ENCODE results near the gene SLC35E2B.
"Not testable (repeated sequence)": the region's sequence is repeated elsewhere in the genome, so short reads cannot be mapped to it uniquely, and the experiment has no call there.

Gene SLC35E2B

DNA sequence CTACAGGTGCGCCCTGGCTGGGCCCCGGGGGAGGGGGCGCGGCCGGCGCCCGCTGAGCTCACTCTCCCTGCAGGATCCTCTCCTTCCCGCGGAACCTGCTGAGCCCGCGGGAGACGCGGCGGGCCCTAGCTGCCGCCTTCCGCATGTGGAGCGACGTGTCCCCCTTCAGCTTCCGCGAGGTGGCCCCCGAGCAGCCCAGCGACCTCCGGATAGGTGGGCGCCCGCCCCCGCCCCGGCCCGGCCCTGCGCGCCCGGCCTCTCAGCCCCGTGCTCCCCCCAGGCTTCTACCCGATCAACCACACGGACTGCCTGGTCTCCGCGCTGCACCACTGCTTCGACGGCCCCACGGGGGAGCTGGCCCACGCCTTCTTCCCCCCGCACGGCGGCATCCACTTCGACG is 7.5 kb upstream of the SLC35E2B start:
- not testable (repeated sequence) for H3K36me3 ChIP-seq (ENCODE audit: insufficient read depth, low read length); H3K4me2 ChIP-seq (ENCODE audit: low read length); H3K4me1 ChIP-seq (ENCODE audit: control insufficient read depth, insufficient read depth, low read length); H3K9ac ChIP-seq (ENCODE audit: low read depth, low read length); H3K9me3 ChIP-seq (replicated peaks; ENCODE audit: low read length); H3K4me3 ChIP-seq (ENCODE audit: low read length); H3K27me3 ChIP-seq (ENCODE audit: control insufficient read depth, insufficient read depth, low read length)

DNA sequence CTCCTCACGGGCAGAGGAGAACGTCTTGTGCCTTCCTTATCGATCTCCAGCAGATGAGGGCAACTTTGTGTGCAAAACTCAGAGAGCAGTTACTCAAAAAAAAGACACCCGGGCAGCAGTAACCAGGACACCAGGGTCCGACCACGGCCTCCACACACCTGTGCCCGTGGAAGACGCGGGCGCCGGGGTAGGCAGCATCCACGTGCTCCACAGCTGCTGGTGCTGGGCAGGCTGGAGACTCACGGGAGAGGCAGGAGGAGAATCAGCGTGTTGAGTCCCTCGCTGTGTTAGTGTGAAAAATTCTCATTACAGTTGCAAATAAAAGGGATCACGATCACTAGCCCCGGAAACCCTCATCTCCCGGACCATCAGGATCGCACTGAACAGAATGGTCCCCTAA is 6.5 kb upstream of the SLC35E2B start:
- H3K4me2 ChIP-seq (ENCODE audit: low read length); H3K4me1 ChIP-seq (ENCODE audit: control insufficient read depth, insufficient read depth, low read length); H3K9ac ChIP-seq (ENCODE audit: low read depth, low read length); H3K4me3 ChIP-seq (ENCODE audit: low read length); H3K36me3 ChIP-seq (ENCODE audit: insufficient read depth, low read length); H3K9me3 ChIP-seq (replicated peaks; ENCODE audit: low read length); H3K27me3 ChIP-seq (ENCODE audit: control insufficient read depth, insufficient read depth, low read length): not testable (repeated sequence)

DNA sequence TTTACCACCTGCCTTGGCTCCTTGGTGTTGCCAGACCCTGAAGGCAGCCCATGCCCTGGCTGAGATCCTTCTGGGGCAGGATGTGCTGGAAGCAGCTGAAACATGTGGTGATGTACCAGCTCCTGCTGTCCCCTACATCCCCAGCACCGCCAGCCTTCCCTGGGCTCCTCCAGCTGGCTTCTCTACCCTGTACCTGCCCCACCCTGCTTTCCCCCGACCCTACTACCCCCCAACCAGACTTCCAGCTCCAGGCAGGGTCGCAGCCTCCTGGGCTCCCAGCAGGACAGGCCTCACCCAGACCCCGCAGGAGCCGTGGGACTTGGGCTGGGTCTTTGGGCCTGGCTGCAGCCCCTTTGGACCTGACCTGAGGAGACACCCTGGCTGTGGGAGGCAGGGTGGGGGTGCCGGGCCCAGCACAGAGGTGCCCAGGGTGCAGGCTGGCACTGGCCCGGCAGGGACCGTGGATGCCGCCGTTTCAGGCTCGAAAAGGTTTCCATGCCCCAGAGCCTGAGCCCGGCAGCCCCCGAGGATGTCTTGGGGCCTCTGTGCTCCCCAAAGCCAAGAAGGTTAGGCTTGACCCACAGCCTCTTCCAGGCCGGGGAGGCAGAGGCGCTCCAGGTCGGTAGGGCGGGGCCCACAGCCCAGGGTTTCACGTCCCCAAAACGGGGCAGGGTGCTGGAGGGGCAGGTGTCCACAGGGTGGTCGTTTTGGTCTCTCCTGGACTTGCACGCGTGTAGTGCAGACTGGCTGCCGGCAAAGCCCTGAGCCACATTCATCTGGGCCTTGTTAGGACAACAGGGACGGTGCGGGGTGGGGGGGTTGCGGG is 5.0 kb upstream of the SLC35E2B start:
- not testable (repeated sequence) for H3K9ac ChIP-seq (ENCODE audit: low read depth, low read length); H3K36me3 ChIP-seq (ENCODE audit: insufficient read depth, low read length); H3K4me3 ChIP-seq (ENCODE audit: low read length); H3K9me3 ChIP-seq (replicated peaks; ENCODE audit: low read length); H3K27me3 ChIP-seq (ENCODE audit: control insufficient read depth, insufficient read depth, low read length); H3K4me1 ChIP-seq (ENCODE audit: control insufficient read depth, insufficient read depth, low read length); H3K4me2 ChIP-seq (ENCODE audit: low read length)

DNA sequence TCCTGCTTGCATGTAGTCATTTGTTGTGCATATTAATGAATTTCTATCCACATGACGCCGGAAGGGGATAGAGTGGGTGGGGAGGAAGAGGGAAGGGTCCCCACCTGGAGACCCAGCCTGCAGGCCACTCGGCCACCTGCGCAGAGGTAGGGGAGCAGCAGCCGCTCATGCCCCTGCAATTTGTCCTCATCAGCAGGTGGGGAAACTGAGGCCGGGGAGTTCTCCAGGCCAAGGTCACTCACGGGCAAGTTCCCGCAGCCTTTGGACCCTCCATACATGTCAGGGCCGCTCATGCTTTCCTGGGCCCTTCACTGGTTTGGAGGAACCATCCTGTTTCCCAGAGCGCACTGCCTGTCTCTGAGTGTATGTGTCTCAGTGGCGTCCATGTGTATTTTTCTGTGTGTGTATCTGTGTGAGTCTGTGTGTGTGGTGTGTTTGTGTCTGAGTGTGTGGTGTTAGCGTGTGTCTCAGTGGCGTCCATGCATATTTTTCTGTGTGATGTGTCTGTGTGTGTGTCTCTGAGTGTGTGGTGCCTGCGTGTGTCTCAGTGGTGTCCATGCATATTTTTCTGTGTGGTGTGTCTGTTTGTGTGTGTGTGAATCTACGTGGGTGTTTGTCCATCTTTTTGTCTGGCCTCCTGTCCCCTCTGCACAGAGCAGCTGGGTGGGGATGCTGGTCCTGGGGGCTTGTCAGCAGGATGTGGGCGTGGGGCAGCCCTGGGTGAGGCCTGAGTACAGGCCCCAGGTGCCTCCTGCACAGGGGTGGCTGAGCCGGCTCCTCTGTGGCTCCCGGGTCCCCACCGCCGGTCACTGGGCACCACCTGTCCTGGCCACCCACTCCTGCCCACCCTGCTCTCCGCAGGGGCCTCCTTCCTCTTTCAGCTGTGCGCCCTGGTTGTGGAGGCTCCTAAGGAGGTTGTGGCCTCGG is 4.1 kb upstream of the SLC35E2B start:
- H3K4me1 ChIP-seq (ENCODE audit: control insufficient read depth, insufficient read depth, low read length); H3K27me3 ChIP-seq (ENCODE audit: control insufficient read depth, insufficient read depth, low read length); H3K9ac ChIP-seq (ENCODE audit: low read depth, low read length); H3K4me2 ChIP-seq (ENCODE audit: low read length); H3K9me3 ChIP-seq (replicated peaks; ENCODE audit: low read length); H3K36me3 ChIP-seq (ENCODE audit: insufficient read depth, low read length); H3K4me3 ChIP-seq (ENCODE audit: low read length): not testable (repeated sequence)

DNA sequence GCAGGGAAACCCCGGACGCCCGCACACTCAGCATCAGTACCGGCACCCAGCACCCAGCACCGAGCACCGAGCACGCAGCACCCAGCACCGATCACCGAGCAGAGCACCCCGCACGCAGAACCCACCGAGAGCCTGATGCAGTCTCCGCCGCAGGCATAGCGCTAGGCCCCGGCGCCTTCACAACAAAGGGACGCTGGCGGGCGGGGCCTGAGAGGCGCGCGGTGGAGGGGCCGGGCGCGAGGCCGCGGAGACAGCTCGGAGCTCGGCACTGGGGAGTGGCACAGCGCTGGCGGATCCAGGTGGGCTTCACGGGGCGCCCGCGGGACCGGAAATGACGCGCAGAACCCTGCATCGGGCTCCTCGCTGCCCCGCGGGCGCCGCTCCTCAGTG is 276 bp downstream of the SLC35E2B start:
- not testable (repeated sequence) for H3K4me1 ChIP-seq (ENCODE audit: control insufficient read depth, insufficient read depth, low read length); H3K36me3 ChIP-seq (ENCODE audit: insufficient read depth, low read length); H3K27me3 ChIP-seq (ENCODE audit: control insufficient read depth, insufficient read depth, low read length); H3K9me3 ChIP-seq (replicated peaks; ENCODE audit: low read length)
- Histone ChIP-seq H3K4me2 (ENCODE audit: low read length) (peak overlapping the region; percentile 65), H3K4me3 (ENCODE audit: low read length) (peak overlapping the region; percentile 77), H3K9ac (ENCODE audit: low read depth, low read length) (peak overlapping the region; percentile 88)

DNA sequence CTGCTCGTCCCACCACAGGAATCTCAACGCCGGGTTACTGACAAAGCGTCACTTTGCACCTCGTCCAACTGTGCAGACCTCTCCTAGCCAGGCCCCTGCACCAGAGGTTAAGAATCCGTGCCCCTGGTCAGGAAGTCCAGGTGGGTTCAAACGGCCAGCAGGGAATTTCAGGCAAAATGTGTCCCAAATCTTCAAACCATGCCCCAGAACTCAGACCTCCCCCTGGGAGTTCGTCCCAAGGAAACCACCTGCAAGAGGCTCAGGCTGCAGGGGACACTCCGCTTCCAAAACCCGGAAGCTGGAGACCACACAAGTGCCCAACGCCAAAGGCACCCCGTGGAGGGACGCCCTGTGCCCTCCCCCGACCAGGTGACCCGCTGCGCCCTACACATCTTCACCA is 1.2 kb downstream of the SLC35E2B start:
- not testable (repeated sequence) for H3K9ac ChIP-seq (ENCODE audit: low read depth, low read length); H3K27me3 ChIP-seq (ENCODE audit: control insufficient read depth, insufficient read depth, low read length); H3K36me3 ChIP-seq (ENCODE audit: insufficient read depth, low read length); H3K4me1 ChIP-seq (ENCODE audit: control insufficient read depth, insufficient read depth, low read length); H3K9me3 ChIP-seq (replicated peaks; ENCODE audit: low read length)
- Histone ChIP-seq H3K4me3 (ENCODE audit: low read length) (peak overlapping the region; percentile 62), H3K4me2 (ENCODE audit: low read length) (peak overlapping the region; percentile 75)

DNA sequence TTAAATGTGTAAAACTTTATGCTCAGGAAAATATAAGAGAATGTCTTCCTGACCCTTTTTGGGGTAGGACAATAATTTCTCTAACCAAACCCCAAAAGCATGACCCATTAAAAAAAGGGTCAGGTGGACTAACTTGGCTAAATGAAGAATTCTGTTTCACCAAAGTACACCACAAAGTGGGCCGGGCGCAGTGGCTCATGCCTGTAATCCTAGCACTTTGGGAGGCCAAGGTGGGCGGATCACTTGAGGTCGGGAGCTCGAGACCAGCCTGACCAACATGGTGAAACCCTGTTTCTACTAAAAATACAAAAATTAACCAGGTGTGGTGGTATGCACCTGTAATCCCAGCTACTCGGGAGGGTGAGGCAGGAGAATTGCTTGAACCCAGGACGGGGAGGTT is 3.1 kb downstream of the SLC35E2B start:
- not testable (repeated sequence) for H3K27me3 ChIP-seq (ENCODE audit: control insufficient read depth, insufficient read depth, low read length); H3K9ac ChIP-seq (ENCODE audit: low read depth, low read length); H3K4me2 ChIP-seq (ENCODE audit: low read length); H3K9me3 ChIP-seq (replicated peaks; ENCODE audit: low read length); H3K36me3 ChIP-seq (ENCODE audit: insufficient read depth, low read length); H3K4me3 ChIP-seq (ENCODE audit: low read length); H3K4me1 ChIP-seq (ENCODE audit: control insufficient read depth, insufficient read depth, low read length)

DNA sequence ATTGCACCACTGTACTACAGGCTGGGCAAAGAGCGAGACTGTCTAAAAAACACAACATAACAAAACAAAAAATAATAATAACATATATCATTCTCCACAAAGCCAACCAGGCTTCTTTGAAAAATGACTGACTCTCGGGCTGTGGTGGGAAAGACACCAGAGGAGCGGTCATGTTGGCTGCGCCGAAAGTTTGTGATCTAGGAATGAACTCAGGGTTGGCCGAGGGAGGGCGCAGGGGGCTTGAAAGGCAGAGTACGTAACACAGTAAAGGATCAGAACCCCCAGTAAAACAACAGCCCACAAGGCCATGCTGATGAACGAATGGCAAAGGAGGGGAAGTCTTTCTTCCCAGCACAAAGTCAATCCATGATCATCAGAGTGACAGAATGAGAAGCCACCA is 4.7 kb downstream of the SLC35E2B start:
- H3K9me3 ChIP-seq (replicated peaks; ENCODE audit: low read length) = no peaks in the 10 kb centered on the region
- H3K36me3 ChIP-seq (ENCODE audit: insufficient read depth, low read length) = peaks cover 3% of the 10 kb centered on the region
- H3K9ac ChIP-seq (ENCODE audit: low read depth, low read length) = no peak overlapping the region
- H3K4me3 ChIP-seq (ENCODE audit: low read length) = no peak overlapping the region
- H3K4me1 ChIP-seq (ENCODE audit: control insufficient read depth, insufficient read depth, low read length) = peaks cover 8% of the 10 kb centered on the region
- H3K4me2 ChIP-seq (ENCODE audit: low read length) = no peak overlapping the region
- H3K27me3 ChIP-seq (ENCODE audit: control insufficient read depth, insufficient read depth, low read length) = no peaks in the 10 kb centered on the region

DNA sequence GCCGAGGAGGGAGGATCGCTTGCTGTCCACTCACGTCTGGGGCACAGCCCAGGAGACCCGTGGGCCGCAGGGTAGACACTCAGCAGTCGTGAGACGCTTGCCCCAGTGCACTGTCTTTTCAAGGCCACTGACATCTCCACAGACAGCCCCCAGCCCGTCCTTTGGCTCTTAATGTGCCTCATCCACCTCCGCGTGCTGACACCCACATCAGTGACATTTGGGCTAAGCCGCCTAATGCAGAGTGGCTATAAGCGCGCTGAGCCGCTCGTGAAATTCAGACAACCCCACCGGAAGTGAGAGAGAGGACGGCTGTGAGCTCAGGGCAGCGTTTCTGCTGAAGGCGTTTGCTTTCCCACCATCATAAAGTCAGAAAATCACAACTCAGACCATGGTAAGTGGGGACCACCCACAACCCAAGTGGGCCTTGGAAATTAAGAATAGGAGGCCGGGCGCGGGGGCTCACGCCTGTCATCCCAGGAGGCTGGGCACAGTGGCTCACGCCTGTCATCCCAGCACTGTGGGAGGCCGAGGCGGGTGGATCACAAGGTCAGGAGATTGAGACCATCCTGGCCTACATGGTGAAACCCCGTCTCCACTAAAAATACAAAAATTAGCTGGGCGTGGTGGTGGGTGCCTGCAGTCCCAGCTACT is 8.4 kb downstream of the SLC35E2B start:
- H3K4me2 ChIP-seq (ENCODE audit: low read length) = no peak overlapping the region
- H3K4me1 ChIP-seq (ENCODE audit: control insufficient read depth, insufficient read depth, low read length) = peaks cover 8% of the 10 kb centered on the region
- no peaks in the 10 kb centered on the region for H3K27me3 ChIP-seq (ENCODE audit: control insufficient read depth, insufficient read depth, low read length)
- no peak overlapping the region for H3K4me3 ChIP-seq (ENCODE audit: low read length)
- no peaks in the 10 kb centered on the region for H3K9me3 ChIP-seq (replicated peaks; ENCODE audit: low read length)
- no peak overlapping the region for H3K9ac ChIP-seq (ENCODE audit: low read depth, low read length)
- H3K36me3 ChIP-seq (ENCODE audit: insufficient read depth, low read length) = peaks cover 10% of the 10 kb centered on the region

DNA sequence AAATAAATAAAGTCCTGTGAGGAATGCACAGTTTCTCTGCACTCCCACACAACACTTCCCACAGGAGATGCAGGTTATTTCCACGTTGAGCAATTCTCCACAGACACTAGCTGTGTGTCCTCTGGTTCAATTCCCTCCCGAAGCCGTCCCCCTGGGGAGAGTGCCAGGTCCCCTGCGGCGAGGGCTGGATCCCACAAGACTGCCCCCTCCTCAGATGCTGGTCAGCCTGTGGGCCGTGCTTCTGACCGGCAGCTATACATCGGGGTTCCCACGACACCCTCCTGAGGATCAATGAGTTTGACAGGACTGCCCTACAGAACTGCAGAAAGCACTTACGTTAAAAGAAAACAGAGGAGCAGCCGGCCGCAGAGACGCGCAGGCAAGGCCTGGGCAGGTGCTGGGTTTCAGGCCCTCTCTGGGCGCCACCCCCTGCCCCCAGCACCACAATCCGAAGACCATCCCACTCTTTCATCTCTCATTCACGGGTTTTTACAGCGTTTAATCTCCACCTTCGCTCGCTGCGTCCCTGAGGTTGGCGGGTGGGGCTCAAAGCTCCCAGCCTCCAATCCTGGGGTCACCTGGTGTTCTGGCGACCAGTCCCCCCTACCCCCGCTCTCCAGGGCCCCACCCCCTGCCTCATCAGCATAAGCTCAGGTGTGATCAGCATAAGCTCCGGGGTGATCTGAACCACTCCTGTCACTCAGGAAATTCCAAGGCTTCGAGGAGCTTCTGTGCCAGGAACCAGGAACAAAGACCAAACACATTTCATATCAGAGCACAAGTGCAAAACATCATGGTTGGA is 9.3 kb downstream of the SLC35E2B start:
- Histone ChIP-seq H3K9ac (ENCODE audit: low read depth, low read length) (no peak overlapping the region), H3K36me3 (ENCODE audit: insufficient read depth, low read length) (peaks cover 10% of the 10 kb centered on the region)

DNA sequence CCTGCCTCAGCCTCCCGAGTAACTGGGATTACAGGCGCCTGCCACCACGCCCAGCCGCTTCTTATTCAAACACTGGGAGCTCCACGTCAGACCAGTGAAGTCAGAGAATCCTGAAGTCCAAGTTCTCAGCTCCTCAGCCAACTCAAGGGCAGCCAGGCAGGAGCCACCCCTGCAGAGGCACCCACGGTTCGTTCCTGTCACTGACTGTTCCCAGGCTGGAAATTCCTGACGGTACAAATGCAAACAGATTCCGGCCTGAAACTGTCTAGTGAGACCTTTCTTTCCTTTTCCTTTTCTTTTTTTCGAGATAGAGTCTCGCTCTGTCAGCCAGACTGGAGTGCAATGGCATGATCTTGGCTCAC is 11.7 kb downstream of the SLC35E2B start:
- Histone ChIP-seq H3K36me3 (ENCODE audit: insufficient read depth, low read length) (peaks cover 10% of the 10 kb centered on the region), H3K9me3 (replicated peaks; ENCODE audit: low read length) (no peaks in the 10 kb centered on the region), H3K27me3 (ENCODE audit: control insufficient read depth, insufficient read depth, low read length) (no peaks in the 10 kb centered on the region)

More for the DNA sequence above, 9.3 kb downstream of the SLC35E2B start:
- Histone ChIP-seq H3K9me3 (replicated peaks; ENCODE audit: low read length) (no peaks in the 10 kb centered on the region), H3K27me3 (ENCODE audit: control insufficient read depth, insufficient read depth, low read length) (no peaks in the 10 kb centered on the region), H3K4me3 (ENCODE audit: low read length) (no peak overlapping the region), H3K4me2 (ENCODE audit: low read length) (no peak overlapping the region), H3K4me1 (ENCODE audit: control insufficient read depth, insufficient read depth, low read length) (peaks cover 8% of the 10 kb centered on the region)

More for the DNA sequence above, 11.7 kb downstream of the SLC35E2B start:
- H3K4me3 ChIP-seq (ENCODE audit: low read length) = no peak overlapping the region
- no peak overlapping the region for H3K9ac ChIP-seq (ENCODE audit: low read depth, low read length)
- H3K4me2 ChIP-seq (ENCODE audit: low read length) = no peak overlapping the region
- no peaks in the 10 kb centered on the region for H3K4me1 ChIP-seq (ENCODE audit: control insufficient read depth, insufficient read depth, low read length)

All from skeletal muscle satellite cell (primary cell).